Gastroesophageal sphincter (tissue), 3 donors: ENCODE results near the gene LRP1B.

ENCODE experiments used
- CTCF ChIP-seq, 4 experiments: fragments of 200-600 bp in 2 of 4; fragments of 450-650 bp in 2 of 4; sonication (generic) in 1 of 4; IDR thresholded peaks; one replicate each; pipeline ENCODE4 v1.5.1; 2017 to 2019; ENCODE audit warnings: antibody characterized with exemption in 4 of 4, mild to moderate bottlenecking in 2 of 4, moderate library complexity in 2 of 4
- POLR2A ChIP-seq, 2 donors: fragments of 450-650 bp; IDR thresholded peaks; one replicate each; pipeline ENCODE4 v1.6.1; 2017; ENCODE audit warnings: antibody characterized with exemption in 2 of 2, mild to moderate bottlenecking in 2 of 2, moderate library complexity in 1 of 2
- POLR2AphosphoS5 ChIP-seq: sonication (generic); formaldehyde crosslinking; IDR thresholded peaks from one replicate; pipeline ENCODE4 v1.6.1; 2017; ENCODE audit warnings: antibody characterized with exemption

DNA sequence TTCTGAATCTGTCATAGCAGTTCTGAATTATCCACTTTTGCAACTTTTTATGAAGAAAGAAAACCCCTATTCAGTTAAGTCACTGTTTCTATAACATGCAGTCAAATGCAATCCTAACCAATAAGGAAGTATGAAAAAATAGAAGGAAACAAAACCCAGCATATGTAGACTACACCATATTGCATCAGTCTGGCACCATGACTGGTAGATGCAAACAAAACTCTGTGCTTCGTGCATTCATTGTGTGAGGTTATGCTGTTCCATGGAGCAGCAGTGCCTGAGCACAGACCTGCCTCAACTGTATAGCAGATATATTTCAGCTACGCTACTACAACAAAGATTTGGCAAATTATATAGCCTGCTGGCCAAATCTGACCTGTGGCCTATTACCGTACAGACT is 325.5 kb downstream of the LRP1B start:
- TF ChIP-seq POLR2A (IDR thresholded peaks at IDR 0.05): no peak
- TF ChIP-seq CTCF (IDR thresholded peaks at IDR 0.05): no peak
- TF ChIP-seq POLR2AphosphoS5: no peak
